ENCODE results near the gene SLC12A5.

Gene SLC12A5

GRCh38 chr20:45997187-45997586 lies 31.8 kb upstream of the SLC12A5 start:
- no peaks in the 10 kb centered on the region for H3K36me3 ChIP-seq (ENCODE audit: insufficient read depth, low read length)
- H3K27ac ChIP-seq (ENCODE audit: low read depth, low read length): no peak overlapping the region

DNA sequence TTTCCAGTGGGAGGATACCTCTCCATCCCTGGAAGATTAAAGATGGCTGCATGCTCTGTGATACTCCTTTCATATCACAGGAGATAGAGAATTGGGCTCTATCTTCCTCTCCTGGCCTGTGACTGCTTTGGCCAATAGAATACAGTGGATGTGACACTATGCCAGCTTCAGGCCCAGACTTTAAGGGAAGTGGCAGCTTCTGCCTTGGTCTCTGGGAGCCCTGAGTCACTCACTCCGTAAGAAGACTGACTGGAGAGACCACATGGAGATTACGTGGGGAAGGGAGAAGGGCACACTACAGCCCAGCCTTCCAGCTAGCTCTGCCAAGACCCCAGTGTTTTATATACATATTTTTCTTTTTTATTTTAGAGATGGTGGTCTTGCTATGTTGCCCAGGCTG lies 30.7 kb upstream of the SLC12A5 start:
- Histone ChIP-seq H2AFZ (ENCODE audit: low read length, unreplicated experiment) (no peak overlapping the region), H3K4me3 (ENCODE audit: low read depth, low read length) (no peak overlapping the region), H3K27me3 (ENCODE audit: insufficient read depth, low read length) (no peaks in the 10 kb centered on the region), H3K36me3 (ENCODE audit: insufficient read depth, low read length) (no peaks in the 10 kb centered on the region), H3K4me1 (ENCODE audit: control insufficient read depth, insufficient read depth, low read length, unreplicated experiment) (peaks cover 4% of the 10 kb centered on the region), H3K27ac (ENCODE audit: low read depth, low read length) (no peak overlapping the region), H3K79me2 (ENCODE audit: control insufficient read depth, insufficient read depth, low read length, unreplicated experiment) (no peaks in the 10 kb centered on the region)

More at GRCh38 chr20:45997187-45997586, 31.8 kb upstream of the SLC12A5 start:
- no peak overlapping the region for H3K4me3 ChIP-seq (ENCODE audit: low read depth, low read length)
- H3K79me2 ChIP-seq (ENCODE audit: control insufficient read depth, insufficient read depth, low read length, unreplicated experiment): no peaks in the 10 kb centered on the region
- H2AFZ ChIP-seq (ENCODE audit: low read length, unreplicated experiment): no peak overlapping the region
- H3K27me3 ChIP-seq (ENCODE audit: insufficient read depth, low read length): no peaks in the 10 kb centered on the region
- peaks cover 4% of the 10 kb centered on the region for H3K4me1 ChIP-seq (ENCODE audit: control insufficient read depth, insufficient read depth, low read length, unreplicated experiment)

DNA sequence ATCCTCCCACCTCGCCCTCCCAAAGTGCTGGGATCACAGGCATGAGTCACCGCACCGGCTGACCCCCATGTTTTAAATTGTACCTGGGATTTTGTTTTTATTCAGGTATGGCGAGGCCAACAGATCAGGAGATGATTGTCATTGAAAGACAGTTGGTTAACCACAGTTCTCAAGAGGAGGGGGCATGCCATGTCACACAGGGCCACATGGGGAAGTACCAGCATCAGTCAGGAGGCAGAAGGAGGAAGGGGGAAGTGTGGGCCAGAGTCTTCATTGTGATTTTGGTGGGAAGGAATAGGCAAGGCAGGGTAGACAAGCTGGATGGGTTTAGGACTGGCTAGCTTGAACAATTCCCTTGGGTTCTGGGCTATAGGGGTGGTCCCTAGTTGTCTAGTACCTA lies 30.3 kb upstream of the SLC12A5 start:
- H2AFZ ChIP-seq (ENCODE audit: low read length, unreplicated experiment): no peak overlapping the region
- H3K36me3 ChIP-seq (ENCODE audit: insufficient read depth, low read length): no peaks in the 10 kb centered on the region
- H3K4me1 ChIP-seq (ENCODE audit: control insufficient read depth, insufficient read depth, low read length, unreplicated experiment): peaks cover 1% of the 10 kb centered on the region
- H3K27me3 ChIP-seq (ENCODE audit: insufficient read depth, low read length): no peaks in the 10 kb centered on the region
- H3K4me3 ChIP-seq (ENCODE audit: low read depth, low read length): no peak overlapping the region
- no peak overlapping the region for H3K27ac ChIP-seq (ENCODE audit: low read depth, low read length)
- H3K79me2 ChIP-seq (ENCODE audit: control insufficient read depth, insufficient read depth, low read length, unreplicated experiment): no peaks in the 10 kb centered on the region

GRCh38 chr20:45999557-46000261 lies 29.3 kb upstream of the SLC12A5 start:
- no peak overlapping the region for H2AFZ ChIP-seq (ENCODE audit: low read length, unreplicated experiment)
- H3K36me3 ChIP-seq (ENCODE audit: insufficient read depth, low read length): no peaks in the 10 kb centered on the region
- H3K4me1 ChIP-seq (ENCODE audit: control insufficient read depth, insufficient read depth, low read length, unreplicated experiment): peaks cover 1% of the 10 kb centered on the region
- no peak overlapping the region for H3K4me3 ChIP-seq (ENCODE audit: low read depth, low read length)
- H3K27me3 ChIP-seq (ENCODE audit: insufficient read depth, low read length): no peaks in the 10 kb centered on the region
- no peaks in the 10 kb centered on the region for H3K79me2 ChIP-seq (ENCODE audit: control insufficient read depth, insufficient read depth, low read length, unreplicated experiment)
- H3K27ac ChIP-seq (ENCODE audit: low read depth, low read length): no peak overlapping the region

DNA sequence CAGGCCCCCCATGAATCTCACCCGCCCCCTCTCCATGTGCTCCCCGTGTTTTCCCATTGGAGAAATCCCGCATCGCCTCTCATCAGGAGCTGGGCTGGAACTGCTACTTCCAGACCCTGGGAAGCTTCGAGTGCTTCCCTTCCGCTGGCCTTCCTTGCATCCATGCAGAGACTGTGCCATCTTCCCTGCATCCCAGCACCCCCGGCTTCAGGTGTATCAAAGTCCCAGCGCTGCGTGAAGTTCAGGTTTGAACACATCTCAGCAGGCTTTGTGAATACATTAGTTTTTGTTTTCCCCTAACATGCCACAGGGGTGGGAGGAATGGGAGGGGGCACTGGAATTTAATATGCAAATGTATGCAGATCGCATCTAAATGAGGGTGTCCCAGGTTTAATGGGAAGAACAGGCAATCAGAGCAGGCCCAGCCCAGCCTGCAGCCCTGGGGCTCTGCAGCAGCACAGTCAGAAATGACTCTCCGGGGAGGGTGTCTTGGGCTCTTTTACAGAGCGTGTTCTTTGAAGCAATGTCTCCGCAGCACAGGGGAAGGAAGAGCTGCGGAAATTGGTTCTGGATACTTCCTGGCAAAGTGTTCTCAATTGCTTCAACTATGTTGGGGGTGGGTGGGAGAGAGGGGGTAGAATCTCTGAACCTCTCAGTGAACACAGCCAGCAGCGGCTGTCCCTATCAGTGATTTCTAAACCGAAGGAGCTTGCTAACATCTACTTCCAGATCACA lies 28.6 kb upstream of the SLC12A5 start:
- Histone ChIP-seq H3K36me3 (ENCODE audit: insufficient read depth, low read length) (no peaks in the 10 kb centered on the region), H3K4me1 (ENCODE audit: control insufficient read depth, insufficient read depth, low read length, unreplicated experiment) (peaks cover 8% of the 10 kb centered on the region), H3K27ac (ENCODE audit: low read depth, low read length) (no peak overlapping the region), H3K4me3 (ENCODE audit: low read depth, low read length) (no peak overlapping the region), H3K79me2 (ENCODE audit: control insufficient read depth, insufficient read depth, low read length, unreplicated experiment) (no peaks in the 10 kb centered on the region), H2AFZ (ENCODE audit: low read length, unreplicated experiment) (no peak overlapping the region), H3K27me3 (ENCODE audit: insufficient read depth, low read length) (no peaks in the 10 kb centered on the region)

- H3K79me2 ChIP-seq (ENCODE audit: control insufficient read depth, insufficient read depth, low read length, unreplicated experiment): no peaks in the 10 kb centered on the region
- H3K4me1 ChIP-seq (ENCODE audit: control insufficient read depth, insufficient read depth, low read length, unreplicated experiment): peaks cover 11% of the 10 kb centered on the region
- H3K36me3 ChIP-seq (ENCODE audit: insufficient read depth, low read length): no peaks in the 10 kb centered on the region
- no peaks in the 10 kb centered on the region for H3K27me3 ChIP-seq (ENCODE audit: insufficient read depth, low read length)
- no peak overlapping the region for H2AFZ ChIP-seq (ENCODE audit: low read length, unreplicated experiment)
- H3K4me3 ChIP-seq (ENCODE audit: low read depth, low read length): no peak overlapping the region
- no peak overlapping the region for H3K27ac ChIP-seq (ENCODE audit: low read depth, low read length)
Measured at GRCh38 chr20:46001498-46001897, 27.5 kb upstream of the SLC12A5 start.

DNA sequence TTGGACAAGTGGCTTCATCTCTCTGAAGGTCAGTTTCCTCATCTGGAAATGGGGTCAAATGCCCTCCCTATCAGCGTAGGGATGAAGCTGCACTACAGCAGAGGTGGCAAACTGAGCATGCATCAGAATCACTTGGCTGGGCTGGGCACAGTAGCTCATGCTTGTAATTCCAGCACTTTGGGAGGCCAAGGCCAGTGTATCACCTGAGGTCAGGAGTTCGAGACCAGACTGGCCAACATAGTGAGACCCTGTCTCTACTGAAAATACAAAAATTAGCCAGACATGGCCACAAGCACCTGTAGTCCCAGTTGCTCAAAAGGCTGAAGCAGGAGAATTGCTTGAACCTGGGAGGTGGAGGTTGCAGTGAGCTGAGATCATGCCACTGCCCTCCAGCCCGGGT lies 27.0 kb upstream of the SLC12A5 start:
- H3K36me3 ChIP-seq (ENCODE audit: insufficient read depth, low read length): no peaks in the 10 kb centered on the region
- H3K27me3 ChIP-seq (ENCODE audit: insufficient read depth, low read length): no peaks in the 10 kb centered on the region
- H3K4me1 ChIP-seq (ENCODE audit: control insufficient read depth, insufficient read depth, low read length, unreplicated experiment): peaks cover 11% of the 10 kb centered on the region
- H3K27ac ChIP-seq (ENCODE audit: low read depth, low read length): no peak overlapping the region
- H2AFZ ChIP-seq (ENCODE audit: low read length, unreplicated experiment): no peak overlapping the region
- H3K4me3 ChIP-seq (ENCODE audit: low read depth, low read length): no peak overlapping the region
- H3K79me2 ChIP-seq (ENCODE audit: control insufficient read depth, insufficient read depth, low read length, unreplicated experiment): no peaks in the 10 kb centered on the region

DNA sequence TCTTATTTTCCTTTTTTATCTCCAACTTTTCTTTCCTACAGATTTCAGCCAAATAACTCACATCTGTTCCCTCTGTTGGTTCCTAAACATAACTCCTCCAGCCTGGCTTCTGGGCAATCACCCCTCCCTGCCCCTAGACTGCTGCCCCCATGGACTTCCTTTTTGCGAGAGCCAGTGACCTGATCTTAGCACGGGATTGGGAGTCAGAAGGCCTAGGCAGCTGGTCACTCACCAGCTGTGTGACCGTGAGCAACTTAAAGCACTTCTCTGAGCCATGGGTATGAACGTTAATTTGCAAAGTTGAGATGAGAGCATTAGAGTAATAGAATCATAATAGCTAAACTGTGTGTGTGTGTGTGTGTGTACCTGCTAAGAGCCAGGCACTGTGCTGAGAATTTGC lies 24.8 kb upstream of the SLC12A5 start:
- H3K4me1 ChIP-seq (ENCODE audit: control insufficient read depth, insufficient read depth, low read length, unreplicated experiment): peaks cover 21% of the 10 kb centered on the region
- no peaks in the 10 kb centered on the region for H3K79me2 ChIP-seq (ENCODE audit: control insufficient read depth, insufficient read depth, low read length, unreplicated experiment)
- no peaks in the 10 kb centered on the region for H3K36me3 ChIP-seq (ENCODE audit: insufficient read depth, low read length)
- no peaks in the 10 kb centered on the region for H3K27me3 ChIP-seq (ENCODE audit: insufficient read depth, low read length)
- H3K4me3 ChIP-seq (ENCODE audit: low read depth, low read length): no peak overlapping the region
- no peak overlapping the region for H3K27ac ChIP-seq (ENCODE audit: low read depth, low read length)
- H2AFZ ChIP-seq (ENCODE audit: low read length, unreplicated experiment): no peak overlapping the region

DNA sequence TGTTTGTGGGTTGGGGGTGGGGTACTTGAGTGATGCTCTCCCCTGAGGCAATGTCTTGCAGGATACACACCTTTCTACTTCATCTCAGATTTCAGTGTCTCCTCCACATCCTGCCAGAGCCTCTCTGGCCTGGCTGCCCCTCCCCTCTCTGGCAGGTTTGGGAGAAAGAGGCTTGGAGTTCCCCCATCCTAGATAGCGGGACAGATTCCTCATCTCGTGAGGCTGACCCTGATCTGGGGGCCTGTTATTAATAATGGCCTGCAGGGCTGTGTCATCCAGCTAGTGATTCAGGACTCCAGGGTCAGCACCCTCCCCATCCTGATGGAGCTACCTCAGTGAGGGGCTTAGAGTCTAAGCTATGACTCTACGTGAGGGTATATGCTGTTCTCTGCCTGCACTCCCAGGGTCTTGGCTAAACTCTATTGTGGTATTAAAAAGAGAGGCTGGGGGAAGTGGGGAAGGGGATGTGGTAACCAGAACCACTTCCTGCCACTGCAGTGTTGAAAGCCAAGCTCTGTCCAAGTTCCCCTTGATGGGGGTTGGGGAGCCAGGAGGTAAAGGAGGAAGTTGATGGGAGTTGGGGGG lies 24.0 kb upstream of the SLC12A5 start:
- Histone ChIP-seq H3K27me3 (ENCODE audit: insufficient read depth, low read length) (peaks cover 6% of the 10 kb centered on the region; the same call in 1 of the 2 replicates), H3K4me1 (ENCODE audit: control insufficient read depth, insufficient read depth, low read length, unreplicated experiment) (peaks cover 21% of the 10 kb centered on the region), H3K79me2 (ENCODE audit: control insufficient read depth, insufficient read depth, low read length, unreplicated experiment) (no peaks in the 10 kb centered on the region), H2AFZ (ENCODE audit: low read length, unreplicated experiment) (no peak overlapping the region), H3K27ac (ENCODE audit: low read depth, low read length) (no peak overlapping the region), H3K4me3 (ENCODE audit: low read depth, low read length) (no peak overlapping the region), H3K36me3 (ENCODE audit: insufficient read depth, low read length) (no peaks in the 10 kb centered on the region)

DNA sequence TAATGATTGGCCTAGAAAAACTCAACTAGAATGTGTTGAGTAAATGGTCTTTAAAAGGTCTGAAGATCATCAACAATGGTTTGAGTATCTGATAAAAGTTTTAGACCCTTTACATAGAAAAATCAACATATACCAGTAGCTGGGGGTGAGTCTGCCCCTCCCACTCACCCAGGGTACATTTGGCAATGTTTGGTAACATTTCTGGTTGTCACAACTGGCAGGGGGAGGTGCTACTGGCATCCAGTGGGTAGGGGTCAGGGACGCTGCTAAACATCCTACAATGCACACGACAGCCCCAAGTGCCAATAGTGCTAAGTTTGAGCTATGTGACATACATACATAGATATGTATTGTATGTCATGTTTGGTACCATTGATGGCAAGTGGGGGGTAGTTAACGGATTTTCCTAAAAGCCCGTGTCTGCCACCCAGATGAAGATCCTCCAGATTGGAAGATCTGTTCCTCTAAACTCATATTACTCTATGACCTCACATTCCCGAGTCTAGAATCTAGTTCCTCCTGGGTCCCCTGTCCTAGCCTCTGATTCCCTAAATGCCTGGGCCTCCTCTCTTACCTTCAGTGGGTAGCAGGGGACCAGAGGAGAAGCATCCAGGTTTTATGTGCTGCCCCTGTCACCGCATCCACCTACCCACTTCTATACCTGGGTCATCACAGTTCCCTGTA lies 22.9 kb upstream of the SLC12A5 start:
- Histone ChIP-seq H3K36me3 (ENCODE audit: insufficient read depth, low read length) (no peaks in the 10 kb centered on the region), H2AFZ (ENCODE audit: low read length, unreplicated experiment) (no peak overlapping the region), H3K4me1 (ENCODE audit: control insufficient read depth, insufficient read depth, low read length, unreplicated experiment) (peaks cover 21% of the 10 kb centered on the region), H3K27me3 (ENCODE audit: insufficient read depth, low read length) (peaks cover 16% of the 10 kb centered on the region), H3K79me2 (ENCODE audit: control insufficient read depth, insufficient read depth, low read length, unreplicated experiment) (no peaks in the 10 kb centered on the region), H3K27ac (ENCODE audit: low read depth, low read length) (no peak overlapping the region), H3K4me3 (ENCODE audit: low read depth, low read length) (no peak overlapping the region)
